DMS153 treated with DMSO at 0.1 percent for 48 hours (cell line): ENCODE measurements around the gene FAM110A.
"Not testable (repeated sequence)": the region's sequence is repeated elsewhere in the genome, so short reads cannot be mapped to it uniquely, and the experiment has no call there.

Source experiments
- DNase-seq: peaks from one replicate; lab custom pipeline; 2025; ENCODE audit not compliant: unreplicated experiment; lab: John Stamatoyannopoulos, UW

The FAM110A gene

DNA sequence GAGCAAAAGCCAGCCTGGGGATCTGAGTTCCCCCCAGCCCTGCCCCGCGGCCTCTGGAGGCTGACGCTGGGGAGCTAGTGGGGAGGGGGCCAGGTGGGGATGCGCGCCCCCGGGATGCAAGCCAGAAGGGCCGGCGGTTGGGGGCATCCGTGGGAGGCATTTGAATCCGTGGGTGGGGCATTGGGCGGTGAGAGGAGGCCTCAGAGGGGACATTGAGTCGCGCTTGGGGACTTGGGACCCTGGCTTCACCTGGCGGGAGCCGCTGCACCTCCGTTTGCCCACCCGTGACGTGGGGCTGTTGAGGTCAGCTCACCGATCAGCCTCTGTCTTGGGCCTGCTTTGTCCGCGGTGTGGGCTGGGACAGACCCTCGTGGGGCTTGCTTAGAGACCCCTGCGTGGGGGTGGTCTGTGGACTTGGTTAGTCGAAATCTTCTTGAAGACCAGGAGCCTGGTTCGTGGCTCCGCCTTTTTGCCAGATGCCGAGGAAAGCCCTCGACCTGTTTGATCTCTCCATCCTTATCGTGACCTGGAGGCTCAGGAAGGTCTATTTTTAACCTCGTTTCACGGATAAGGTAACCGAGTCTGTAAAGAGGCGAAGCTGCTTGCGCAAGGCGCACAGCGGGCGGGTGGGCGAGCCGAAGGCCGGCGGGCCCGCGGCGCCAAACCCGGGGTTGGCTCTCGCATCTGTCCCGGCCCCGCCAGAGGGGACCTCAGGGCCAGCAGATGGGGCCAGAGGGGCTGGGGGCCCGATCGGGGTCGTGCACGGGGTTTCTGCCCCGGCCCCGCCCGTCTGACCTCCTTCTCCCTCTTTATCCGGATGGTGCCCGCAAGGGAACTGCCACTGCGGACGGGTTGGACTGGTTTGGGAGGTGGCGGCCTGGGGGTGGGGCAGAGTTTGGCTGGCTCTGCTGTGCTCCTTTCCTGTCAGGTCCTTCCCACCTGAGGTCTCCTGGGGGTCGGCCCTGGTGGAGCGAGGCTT lies 8.3 kb downstream of the FAM110A start:
- no peak for DNase-seq

DNA sequence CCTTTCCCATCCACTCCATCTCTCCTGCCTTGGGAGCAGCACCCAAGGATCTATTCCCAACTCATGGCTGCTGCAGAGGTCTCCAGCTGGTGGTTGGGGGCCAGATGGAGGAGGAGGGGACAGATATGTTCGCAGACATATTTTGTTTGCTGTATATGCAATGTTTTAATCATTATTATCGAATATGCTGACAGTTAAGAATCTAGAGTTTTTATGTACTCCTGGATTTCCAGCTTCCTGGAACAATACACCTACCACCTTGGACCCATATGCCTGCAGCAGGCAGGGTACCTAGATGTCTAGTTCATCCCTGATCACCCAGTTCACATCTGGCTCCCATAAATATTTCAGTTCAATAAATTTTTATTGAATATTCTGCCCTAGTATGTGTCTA lies 9.0 kb downstream of the FAM110A start:
- no peak for DNase-seq

DNA sequence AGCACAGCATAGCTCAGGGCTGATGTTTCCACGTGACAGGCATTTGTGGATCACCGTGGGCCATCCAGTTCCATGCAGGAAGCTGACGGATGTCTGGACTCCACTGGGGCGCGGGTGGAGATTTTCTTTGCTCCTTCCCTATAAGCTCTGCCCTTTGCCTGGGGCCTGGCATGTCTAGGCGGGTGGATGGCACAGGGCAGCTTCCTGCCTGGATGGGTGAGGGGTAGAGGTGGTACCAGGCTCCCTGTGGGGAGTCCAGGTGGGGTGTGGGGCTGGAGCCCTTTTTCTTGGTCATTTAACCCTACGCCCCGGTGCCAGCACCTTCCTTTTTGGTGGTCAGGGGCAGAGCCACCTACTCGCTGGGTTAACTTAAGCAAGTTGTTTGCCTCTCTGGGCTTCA lies 10.4 kb downstream of the FAM110A start:
- DNase-seq, result no peak

DNA sequence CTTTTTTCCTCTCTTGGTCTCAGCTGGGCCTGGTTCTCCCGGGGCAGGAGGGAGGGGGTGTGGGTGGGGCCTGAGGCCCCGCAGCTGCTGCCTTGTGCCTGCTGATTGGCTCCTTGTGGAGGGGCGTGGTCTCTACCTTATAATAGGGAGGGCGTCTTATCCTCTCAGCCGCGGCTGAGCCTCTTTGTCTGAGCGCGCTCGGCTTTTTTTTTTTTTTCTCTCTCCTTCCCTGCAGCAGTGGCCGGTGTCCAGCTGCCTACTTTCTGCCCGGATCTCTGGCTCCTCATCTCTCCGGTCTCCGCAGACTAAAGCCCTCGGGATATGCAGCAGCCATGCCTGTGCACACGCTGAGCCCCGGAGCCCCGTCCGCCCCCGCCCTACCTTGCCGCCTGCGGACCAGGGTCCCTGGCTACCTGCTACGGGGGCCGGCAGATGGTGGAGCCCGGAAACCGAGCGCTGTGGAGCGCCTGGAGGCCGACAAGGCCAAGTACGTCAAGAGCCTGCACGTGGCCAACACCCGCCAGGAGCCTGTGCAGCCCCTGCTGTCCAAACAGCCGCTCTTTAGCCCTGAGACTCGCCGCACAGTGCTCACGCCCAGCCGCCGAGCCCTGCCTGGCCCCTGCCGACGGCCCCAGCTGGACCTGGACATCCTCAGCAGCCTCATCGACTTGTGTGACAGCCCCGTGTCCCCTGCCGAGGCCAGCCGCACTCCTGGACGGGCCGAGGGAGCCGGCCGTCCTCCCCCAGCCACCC lies 11.1 kb downstream of the FAM110A start:
- DNase-seq, result peak; percentile 88

DNA sequence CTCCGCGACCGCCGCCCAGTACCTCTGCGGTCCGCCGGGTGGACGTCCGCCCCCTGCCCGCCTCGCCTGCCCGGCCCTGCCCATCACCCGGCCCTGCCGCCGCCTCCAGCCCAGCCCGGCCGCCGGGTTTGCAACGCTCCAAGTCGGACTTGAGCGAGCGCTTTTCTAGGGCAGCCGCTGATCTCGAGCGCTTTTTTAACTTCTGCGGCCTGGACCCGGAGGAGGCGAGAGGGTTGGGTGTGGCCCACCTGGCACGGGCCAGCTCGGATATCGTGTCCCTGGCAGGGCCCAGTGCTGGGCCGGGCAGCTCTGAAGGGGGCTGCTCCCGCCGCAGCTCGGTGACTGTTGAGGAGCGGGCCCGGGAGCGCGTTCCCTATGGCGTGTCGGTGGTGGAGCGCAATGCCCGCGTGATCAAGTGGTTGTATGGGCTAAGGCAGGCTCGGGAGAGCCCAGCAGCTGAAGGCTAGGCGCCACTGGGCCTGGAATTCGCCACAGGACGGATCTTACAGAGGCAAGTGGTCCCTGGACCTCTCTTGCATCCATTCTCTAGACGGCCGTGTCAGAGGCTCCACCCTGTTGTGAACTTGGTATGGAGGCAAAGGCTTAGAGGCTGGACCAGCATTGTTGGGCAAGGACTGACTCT lies 11.8 kb downstream of the FAM110A start:
- no peak for DNase-seq

DNA sequence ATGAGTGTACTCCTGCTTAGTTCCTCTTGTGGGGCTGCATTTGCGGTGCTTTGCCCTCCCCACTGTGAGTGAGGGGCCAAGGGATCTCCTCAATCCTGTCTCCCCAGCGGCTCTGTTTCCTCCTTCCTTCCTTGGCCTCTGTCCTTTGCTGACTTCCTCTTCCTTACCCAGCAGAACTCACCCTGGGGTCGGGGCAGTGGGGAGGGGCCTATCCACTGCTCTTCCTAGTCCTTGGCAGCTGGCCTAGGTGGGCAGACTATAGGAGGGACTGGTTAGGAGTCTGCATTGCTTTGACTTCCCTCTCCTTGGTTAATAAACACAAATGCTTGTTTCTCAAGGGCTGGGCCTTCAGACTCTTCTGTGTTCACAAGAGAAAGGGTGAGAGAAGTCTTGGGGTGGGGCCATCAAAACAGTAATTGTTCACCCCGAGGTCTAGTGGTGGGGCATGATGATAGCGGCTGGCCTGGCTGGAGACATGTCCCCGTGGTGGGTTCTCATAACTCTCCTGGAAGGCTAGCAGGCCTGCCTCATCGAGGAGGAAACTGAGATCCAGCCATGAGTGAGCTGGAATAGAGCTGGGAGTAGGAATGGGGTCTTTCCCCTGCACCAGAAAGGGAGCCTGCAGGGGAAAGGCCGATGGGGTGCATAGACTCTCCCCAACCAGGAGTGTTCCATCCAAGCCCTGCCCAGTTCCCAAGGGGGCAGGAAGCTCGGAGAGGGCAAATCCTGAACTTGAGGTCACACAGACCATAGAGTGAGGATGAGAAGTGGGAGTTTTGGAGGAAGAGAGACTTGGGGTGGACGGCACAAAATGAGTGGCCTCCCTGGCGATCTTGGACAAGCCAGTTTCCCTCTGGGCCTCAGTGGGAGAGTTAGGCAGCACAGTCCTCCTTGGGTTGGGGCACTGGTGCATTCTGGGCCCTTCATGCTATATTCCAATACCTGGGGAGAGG lies 12.7 kb downstream of the FAM110A start:
- no peak for DNase-seq

DNA sequence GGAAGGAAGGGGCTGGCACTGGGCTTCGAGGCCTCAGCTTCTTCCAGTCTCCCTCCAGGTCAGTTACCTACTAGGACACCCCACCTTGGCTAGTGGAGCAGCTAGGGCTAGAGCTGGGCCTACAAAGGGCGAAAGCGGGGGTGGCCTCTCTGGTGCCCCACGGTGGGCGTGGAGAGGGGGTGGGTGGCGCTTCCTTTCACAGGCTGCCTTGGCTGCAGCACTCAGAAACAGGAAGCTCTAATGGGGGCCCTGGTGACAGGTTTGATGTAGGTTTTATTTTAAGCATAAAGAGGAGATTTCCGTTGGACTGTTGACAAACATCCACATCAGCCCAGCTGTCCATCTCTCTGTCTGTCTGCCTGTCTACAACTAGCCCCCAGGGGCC lies 13.4 kb downstream of the FAM110A start:
- DNase-seq, result no peak

DNA sequence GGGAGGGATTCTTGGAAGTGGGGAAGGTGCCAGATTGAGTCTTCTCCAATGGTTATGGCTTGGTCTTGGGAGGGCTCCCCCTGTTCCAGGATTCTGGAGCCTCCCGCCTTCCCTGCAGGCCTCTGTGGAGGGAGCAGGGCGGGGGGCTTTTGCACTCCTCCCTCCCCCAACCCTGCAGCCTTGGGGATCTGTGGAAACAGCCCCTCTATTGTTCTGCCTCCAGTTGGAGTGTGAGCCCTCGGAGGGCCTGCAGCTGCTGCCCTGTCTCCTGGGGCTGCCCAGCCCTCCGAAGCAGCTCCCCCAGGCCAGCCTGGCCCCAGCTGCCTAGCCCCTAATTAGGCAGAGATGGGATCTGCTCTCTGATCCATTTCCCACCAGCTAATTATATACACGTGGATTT lies 14.7 kb downstream of the FAM110A start:
- no peak for DNase-seq

DNA sequence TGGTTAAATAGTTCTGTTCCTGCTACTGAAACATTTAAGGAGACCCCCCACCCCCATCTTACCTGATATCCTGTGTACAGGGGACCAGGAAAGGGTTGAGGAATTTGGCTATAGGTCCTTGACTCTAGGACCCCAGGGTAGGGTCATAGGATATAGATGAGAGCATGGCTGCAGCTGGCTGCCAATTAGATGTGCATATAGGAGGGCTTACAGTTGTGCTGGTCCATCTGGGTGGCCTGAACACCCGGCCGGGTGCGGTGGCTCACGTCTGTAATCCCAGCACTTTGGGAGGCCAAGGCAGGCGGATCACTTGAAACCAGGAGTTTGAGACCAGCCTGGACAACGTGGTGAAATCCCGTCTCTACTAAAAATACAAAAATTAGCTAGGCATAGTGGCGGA lies 15.2 kb downstream of the FAM110A start:
- not testable (repeated sequence) for DNase-seq

DNA sequence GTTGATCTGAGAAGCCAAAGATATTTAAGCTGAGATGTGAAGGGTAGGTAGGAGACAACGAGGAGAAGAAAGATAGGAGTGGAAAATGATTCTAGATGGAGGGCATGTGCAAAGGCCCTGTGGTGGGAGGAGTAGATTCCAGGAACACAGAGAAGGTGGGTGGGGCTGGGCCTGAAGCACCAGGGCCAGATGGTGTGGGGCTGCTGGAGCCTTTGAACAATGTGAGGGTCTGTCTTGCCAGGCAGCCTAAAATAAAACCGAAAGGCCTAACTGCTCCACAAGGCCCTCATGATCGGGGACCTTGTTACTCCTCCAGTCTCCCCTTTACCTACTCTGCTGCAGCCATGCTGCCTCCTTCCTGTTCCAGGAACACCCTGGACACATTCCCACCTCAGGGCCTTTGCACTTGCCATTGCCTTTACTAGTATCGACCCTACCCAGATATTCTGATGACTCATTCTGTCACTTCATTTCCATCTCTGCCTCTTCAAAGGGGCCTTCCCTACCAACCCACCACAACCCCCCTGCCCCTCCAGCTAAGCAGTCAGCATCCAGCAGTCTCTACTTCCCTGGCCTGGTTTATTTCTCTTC lies 20.0 kb downstream of the FAM110A start:
- no peak for DNase-seq

DNA sequence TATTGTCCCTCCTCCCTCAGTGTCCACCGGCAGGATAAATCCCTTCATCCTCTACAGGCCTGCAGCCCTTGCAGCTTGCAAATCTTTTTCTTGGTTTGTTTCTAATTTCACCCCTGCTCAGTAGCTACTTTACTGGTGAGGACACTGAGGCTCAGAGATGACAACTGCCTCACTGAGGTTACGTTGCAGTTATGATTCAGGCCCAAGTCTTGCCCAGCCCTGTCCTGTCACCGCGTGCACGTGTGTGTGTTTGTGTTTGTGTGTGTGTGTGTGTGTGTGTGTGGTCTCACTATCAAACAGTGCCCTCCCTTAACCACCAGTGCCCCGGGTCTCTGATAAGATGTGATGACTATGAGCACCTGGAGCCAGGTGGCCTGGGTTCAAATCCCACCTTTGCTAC lies 21.1 kb downstream of the FAM110A start:
- no peak for DNase-seq

DNA sequence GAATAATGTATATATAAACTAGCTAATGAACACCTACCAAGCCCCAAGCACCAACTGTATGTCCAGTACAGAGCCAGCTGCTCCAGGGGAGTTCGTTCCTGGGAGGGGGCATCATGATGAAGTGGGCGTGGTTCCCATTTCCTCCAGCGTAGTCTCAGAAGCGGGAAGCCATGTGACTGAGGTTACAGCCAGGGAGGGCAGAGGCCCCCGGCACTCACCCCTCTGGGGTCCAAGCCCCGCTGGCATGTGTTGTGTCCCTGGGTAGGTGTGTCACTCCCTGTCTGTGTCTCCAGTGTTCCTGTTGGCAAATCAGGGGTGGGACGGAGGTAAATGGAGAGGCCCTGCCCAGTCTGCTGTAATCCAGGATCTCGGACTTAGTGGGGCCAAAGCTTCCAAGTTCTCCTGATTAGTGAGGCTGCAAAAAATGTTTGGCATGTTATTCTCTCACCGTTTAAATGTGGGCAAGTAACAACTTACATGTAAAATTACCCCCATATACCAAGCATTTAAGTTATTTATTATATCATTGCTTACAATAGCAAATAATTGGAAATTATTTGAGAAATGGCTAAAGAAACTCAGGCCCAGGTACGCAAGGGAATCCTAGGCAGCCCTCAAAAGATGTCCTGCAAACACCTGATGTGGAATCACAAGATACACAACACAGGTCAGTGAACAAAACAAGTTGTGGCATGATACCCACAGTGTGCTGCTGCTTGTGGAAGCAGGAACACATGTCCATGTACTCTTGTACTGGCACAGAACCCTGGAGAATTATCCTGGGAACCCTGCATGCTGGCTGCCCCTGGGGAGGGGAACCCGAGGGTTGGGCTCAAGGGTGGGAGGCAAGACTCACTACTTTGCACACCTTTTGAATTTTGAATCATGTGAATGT lies 22.2 kb downstream of the FAM110A start:
- no peak for DNase-seq

DNA sequence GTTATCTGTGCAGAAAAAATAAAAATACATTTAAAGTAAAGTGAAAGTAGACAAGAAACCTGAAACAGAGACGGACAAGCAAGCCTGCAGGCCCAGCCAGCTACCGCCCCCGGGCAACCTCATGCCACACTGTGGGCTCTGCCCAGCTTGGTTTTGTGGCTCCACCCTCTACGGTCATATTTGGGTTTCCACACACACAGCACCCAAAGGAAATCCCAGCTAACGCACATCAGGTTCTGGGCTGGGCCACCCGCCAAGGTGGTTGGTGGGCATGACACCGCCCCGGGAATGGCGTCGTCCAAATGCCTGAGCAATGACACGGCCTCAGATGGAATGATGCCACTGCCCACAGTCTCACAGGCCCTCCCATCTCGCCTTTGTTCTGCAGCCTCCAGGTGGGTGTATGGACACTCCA lies 22.9 kb downstream of the FAM110A start:
- DNase-seq, result no peak

DNA sequence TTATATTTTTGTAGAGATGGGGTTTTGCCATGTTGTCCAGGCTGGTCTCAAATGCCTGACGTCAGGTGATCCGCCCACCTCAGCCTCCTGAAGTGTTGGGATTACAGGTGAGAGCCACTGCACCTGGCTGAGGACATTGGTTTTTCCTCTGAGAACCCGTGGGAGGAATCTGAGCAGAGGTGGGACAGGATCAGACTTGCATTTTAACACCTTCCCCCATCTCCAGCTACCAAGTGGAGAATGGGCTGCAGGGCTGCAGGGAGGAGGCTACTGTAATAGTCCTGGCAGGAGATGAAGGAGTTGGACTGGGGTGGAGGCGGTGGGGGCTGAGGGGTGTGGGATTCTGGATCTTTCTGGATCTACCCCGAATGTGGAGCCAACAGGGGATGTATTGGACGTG lies 24.5 kb downstream of the FAM110A start:
- no peak for DNase-seq

DNA sequence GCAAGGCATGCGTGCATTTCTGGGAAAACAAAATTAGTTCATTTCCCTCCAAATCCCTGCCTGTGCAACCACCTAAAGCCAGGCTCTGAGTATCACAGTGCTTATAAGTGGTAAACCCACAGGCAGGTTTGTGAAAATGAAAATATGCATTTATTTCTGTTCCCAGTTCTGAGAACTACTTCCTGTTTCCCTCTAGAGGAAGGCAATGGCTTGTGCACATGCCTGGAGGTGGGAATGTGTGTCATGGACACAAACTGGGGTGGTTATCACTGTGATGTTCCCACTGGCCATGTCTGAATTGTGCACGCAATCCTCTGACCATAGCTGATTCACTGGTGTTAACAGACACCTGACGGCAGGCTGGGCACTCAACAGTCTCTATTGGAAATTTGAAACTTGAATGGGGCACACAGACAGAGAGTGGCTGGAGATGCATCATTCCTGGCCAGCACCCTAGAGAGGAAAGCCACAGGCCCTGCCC lies 26.3 kb downstream of the FAM110A start:
- DNase-seq, result no peak

DNA sequence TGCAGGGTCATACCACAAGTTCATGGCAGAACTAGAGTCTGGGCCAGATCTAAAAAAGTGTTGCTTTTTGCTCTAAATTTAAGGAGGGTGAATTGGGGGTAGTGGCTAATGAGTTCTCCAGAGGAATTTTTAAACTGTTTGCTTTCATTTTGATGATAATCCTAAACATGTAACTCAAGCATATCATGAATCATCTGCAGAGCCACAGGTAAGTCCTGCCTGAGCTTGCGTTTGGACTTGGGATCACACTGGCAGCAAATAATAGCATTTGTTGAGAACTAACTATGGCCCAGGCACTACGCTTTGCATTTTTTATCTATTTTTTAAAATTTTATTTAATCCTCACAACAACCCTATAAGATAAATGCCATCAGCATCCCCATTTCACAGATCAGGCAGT lies 27.4 kb downstream of the FAM110A start:
- no peak for DNase-seq

DNA sequence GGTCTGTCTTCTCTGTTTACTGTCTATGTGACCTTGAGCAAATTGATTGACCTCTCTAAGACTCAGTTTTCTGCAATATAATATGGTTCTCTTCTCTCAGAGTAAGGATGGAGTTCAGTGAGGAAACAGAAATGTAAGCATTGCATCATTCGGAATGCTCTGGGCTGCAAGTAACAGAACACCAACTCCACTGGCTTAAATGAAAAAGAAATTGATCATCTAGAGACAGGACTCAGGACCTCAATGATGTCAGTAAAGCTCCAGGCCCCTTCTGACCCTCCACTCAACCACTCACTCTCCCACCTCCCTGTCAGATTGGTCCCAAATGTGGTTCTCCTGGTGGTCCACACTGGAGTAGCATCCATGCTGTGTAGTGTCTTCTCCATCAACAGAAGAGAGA lies 31.9 kb downstream of the FAM110A start:
- no peak for DNase-seq

DNA sequence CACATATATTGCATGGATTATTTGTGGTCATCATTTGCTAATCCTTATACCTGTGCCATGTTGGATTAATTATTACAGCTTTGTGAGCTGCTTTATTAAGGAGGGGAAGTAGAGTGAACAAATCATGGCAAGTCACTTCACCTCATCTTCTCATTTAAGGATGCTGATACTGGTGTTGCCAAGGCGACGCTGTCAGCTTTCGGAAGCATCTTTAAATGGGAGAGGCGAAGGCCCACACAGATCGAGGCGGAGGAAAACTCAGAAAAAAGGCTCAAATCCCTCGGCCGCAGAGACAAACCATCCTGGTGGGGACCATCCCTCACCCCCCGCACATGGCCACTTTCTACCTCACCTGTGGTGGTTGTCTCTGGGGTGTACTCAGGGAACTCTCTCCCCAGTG lies 34.8 kb downstream of the FAM110A start:
- no peak for DNase-seq

DNA sequence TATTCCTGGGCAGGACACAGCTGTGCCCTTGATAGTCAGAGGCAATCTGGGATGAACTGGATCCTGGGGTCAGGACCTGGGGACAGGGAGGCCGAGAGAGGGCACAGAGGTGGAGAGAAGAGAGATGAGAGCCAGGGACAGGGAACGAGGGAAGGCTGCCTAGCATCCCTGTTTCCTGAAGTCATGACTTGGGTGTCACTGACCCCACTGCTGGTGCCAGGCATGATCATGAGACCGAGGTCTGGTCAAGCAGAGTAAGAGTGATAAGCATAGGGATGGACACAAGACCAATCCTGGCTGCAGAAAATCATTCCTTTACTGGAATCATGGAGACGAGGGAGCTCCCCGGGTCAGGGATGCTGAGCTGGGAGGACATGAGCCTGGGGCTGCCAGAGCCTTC lies 36.1 kb downstream of the FAM110A start:
- no peak for DNase-seq
